HG02763 (cell line): ENCODE data around the gene NOL9.
"Not testable (repeated sequence)": the region's sequence is repeated elsewhere in the genome, so short reads cannot be mapped to it uniquely, and the experiment has no call there.

Experiments used
- ATAC-seq: cut with Tn5 transposase; IDR thresholded peaks from one replicate; pipeline ENCODE4 v1.9.1; 2021; ENCODE audit warnings: mild to moderate bottlenecking, moderate library complexity; ENCODE audit not compliant: unreplicated experiment

Gene NOL9

GRCh38 chr1:6554031-6554906, at the start of gene NOL9:
TSS of gene NOL9 (minus strand) at chr1:6554513. CDS start at chr1:6554502, 11 bp downstream.
- ATAC-seq, result peak; percentile 91

DNA sequence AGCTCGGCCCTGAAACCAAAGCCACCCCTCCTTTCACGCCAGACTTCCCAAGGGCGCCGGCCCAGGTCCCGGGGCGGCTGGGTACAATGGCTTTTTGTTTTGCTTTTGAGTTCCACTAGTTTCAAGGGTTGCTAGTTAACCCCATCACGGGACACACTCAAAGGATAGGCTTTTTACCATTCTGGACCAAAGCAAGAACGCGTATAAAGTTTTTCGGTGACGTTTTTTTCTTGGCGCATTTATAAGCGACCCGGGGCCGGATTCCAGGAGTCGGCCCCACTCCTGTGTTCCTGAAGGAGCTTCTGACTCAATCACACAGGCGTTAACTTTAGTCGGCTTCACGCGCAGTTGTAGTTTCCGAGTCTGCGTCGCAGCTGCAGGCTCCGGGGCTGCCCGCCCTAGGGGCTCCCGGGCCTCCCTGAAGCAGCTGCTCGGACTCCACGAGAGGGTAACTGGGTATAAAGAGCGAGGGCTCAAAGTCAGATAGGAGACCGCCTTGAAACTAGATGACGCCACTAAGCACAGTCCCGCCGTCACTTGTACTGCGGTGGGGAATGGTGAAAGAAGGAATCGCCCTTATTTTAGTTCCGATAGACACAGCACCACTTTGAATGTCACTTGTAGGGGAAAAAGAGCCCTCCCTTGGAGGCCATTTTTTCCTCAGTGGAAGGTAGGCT, 49.1 kb upstream of the NOL9 start:
- ATAC-seq, result peak; percentile 11

- ATAC-seq, result peak; percentile 52
Observed at GRCh38 chr1:6602669-6603237, 48.4 kb upstream of the NOL9 start, which contains the start of gene KLHL21. TSS of gene KLHL21 (minus strand) at chr1:6602869. CDS start at chr1:6602817, 52 bp downstream.

GRCh38 chr1:6601923-6602668, 47.8 kb upstream of the NOL9 start:
- ATAC-seq, result no peak

DNA sequence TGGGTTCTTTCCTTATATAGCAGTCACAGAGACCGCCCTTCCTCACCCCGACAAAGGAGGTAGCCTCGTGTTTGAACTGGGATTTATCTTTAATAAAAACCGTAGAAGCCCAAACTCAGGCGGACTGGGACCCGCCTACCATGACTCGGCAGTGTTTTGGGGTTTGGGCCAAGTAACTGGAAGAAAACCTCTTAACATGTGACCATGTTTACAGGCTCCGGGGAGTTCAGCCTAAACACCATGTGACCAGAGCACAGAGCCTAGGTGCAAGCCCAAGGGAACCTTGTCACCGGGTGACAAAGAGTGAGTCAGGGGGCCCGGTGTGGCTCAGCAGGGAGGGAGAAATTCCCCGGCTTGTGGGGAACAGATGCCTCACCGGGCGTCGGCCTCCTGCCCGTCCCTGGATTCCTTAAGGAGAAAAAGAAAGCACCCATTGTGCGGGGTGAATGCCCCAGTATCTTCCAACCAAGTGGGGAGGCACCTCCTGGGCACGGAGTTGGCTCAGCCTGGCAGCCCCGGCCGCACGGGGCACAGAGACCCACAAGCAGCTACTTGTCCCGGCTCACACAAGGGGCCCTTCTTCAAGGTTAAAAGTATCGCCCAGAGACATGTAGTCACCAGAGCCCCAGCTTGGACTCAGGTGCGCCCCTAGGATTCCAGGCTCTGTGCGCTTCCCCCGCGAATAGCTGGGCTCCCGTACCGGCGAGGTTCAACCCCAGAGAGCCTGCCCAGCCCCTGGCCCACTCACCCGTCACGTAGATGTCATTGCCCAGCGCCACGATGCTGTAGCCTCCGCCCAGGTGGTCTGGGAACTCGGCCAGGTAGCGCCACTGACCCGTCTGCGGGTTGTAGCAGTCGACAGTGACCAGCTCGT, 47.0 kb upstream of the NOL9 start:
- ATAC-seq, result peak; percentile 23

DNA sequence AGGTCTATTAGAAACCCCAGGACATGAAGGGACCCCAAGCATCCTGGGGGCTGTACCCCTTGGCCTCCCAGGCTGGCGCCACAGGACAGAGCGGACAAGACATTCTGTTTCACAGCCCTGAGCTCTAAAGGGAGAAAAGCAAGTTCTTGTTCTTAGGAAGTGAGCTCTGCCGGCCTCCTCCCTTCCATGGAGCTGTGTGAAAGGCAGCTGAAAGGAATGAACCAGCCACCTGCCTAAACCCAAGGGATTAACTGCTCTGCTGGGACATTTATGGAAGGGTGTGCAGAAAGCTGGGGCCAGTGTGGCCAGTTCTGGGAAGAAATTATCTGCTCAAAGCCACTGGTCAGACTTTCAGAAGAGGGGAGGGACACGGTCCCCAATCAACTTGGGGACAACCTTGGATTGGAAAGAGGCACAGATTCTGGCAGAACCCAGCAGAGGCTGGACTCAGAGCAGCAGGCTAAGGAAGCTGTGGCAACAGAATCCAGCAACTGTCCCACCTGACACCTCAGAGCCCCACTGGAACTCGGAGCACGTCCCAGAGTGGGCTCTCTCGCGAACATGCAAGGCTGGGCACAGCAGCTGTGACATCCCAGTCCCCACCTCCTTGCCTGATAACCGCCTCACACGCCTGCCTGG, 46.2 kb upstream of the NOL9 start:
- ATAC-seq, result no peak

- ATAC-seq, result not testable (repeated sequence)
Observed at GRCh38 chr1:6599991-6600390, 45.7 kb upstream of the NOL9 start.

GRCh38 chr1:6599141-6599975, 45.0 kb upstream of the NOL9 start:
- ATAC-seq, result no peak

- no peak for ATAC-seq
Observed at GRCh38 chr1:6597777-6598131, 43.4 kb upstream of the NOL9 start.

- ATAC-seq, result no peak
Observed at GRCh38 chr1:6596886-6597776, 42.8 kb upstream of the NOL9 start.

GRCh38 chr1:6596351-6596750, 42.0 kb upstream of the NOL9 start:
- no peak for ATAC-seq

DNA sequence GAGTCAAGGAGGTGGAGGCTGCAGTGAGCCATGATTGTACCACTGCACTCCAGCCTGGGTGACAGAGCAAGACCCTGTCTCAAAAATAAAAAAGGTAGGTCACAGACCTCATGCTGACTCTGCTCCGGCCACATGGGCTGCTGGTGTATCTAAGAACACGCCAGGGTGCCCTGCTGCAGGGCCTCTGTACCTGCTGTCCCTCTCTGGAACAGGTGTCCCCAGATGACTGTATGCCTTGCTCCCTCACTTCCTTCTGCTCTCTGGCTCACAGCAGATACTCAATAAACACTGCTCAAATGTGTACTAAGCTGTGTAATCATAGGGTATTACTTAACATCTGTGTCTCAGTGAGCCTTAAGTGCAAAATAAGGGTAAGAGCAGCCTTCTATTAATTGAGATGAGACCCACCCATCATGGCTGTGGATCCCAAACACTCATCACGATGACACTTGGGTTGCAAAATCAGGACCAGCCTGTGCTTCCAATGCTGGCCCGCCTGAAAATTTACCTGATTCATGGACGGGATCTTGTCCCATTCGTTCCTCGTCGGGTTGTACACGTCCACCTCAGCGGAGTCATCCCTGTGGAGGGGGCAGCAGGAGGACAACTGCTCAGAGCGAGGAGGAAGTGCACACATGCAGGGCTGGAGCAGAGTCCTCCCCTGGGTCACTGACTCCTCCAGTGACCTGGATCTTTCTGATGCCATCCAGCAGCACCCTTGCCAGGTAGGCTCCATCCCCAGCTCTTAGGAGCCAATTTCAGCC, 40.8 kb upstream of the NOL9 start:
- ATAC-seq, result no peak

DNA sequence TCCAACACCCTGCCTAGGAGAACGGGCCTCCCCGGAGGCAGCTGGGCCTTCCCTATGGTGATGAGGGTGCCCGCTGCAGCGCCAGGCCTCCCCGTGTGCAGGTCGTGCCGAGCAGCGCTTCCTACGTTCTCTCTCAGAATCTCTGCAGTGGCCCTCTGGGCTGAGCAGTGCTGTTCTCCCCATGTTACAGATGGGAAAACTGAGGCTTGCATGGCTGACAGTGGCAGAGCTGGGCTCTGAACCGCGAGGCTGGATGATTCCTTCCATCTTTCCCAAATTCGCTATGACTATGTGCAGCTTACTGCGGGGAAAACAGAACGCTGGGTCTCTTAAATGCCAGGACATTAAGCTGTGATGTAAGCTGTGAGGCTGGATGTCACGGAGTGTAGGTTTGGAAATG, 39.5 kb upstream of the NOL9 start:
- no peak for ATAC-seq

DNA sequence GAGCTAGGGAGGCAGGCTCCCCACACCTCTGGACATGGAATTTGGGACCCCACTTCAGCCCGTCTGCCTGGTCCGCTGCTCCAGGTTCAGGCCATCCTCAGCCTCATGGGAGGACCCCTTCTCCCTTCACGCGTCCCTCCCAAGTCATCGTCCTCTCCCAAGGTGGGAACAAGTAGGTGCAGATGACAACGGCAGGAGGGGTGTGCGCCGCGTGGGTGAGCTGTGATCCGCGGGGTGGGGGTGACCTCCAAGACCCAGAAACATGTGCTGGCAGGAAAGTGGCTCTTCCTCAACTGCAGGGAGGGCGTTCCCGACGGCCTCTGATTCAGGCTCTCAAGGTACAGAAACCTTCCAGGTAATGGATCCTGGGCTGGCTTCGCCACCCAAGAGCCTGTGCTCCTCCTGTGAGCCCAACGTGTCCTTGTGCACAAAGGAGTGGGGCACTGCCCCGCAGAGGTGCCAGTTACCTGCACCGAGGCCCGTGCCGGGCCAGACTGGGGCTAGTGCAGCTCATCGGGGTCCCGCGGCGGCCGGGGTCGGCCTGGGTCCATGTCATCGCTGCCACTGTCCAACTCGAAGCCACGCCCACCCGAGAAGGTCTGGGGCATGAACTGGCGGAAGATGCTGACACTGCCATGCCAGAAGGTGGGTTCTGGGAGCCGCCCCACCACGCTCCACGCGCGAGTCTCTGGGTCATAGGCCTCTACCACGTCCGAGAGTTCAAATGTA, 38.7 kb upstream of the NOL9 start:
- no peak for ATAC-seq

GRCh38 chr1:6592441-6592840, 38.1 kb upstream of the NOL9 start:
- ATAC-seq, result no peak

GRCh38 chr1:6591644-6592043, 37.3 kb upstream of the NOL9 start:
- no peak for ATAC-seq
